GM23338 (cell line): ENCODE measurements around the gene PSMD5. TPM values are rescaled to one million over a fixed set of nuclear protein-coding genes. Genes with fewer than 3 reads are reported as not detected.
A peak's percentile ranks its signal among the peaks of the same experiment; 100 is the strongest.

Experiments used
- ATAC-seq: fragments of 200-7000 bp; cut with Tn5 transposase; 3 replicates; pipeline ENCODE4 v1.9.1; 2020
- DNase-seq: peaks from one replicate; pipeline ENCODE4 v3.0.0-alpha.2; 2015; ENCODE audit warnings: low spot score
- H2AFZ ChIP-seq: fragments of 200-600 bp; sonication (generic); 2 replicates; pipeline ENCODE4 v1.8.0; 2016; ENCODE audit warnings: antibody characterized with exemption, mild to moderate bottlenecking, moderate library complexity
- H3F3A ChIP-seq: fragments of 200-600 bp; sonication (generic); replicated peaks from 2 replicates; pipeline ENCODE4 v1.8.0; 2017; ENCODE audit warnings: antibody characterized with exemption, mixed run types, low read depth
- H3K27ac ChIP-seq: fragments of 200-600 bp; sonication (generic); 2 replicates; pipeline ENCODE4 v1.6.1; 2016; ENCODE audit warnings: low read depth
- H3K27me3 ChIP-seq: fragments of 200-600 bp; sonication (generic); 2 replicates; pipeline ENCODE4 v1.8.0; 2016; ENCODE audit warnings: mild to moderate bottlenecking, mixed run types, moderate library complexity; ENCODE audit not compliant: insufficient read depth
- H3K36me3 ChIP-seq: fragments of 200-600 bp; sonication (generic); 2 replicates; pipeline ENCODE4 v1.8.0; 2016; ENCODE audit warnings: mild to moderate bottlenecking; ENCODE audit not compliant: insufficient read depth
- H3K4me1 ChIP-seq: fragments of 200-600 bp; sonication (generic); 2 replicates; pipeline ENCODE4 v1.8.0; 2016; ENCODE audit warnings: mild to moderate bottlenecking, moderate library complexity; ENCODE audit not compliant: insufficient read depth
- H3K4me2 ChIP-seq: fragments of 200-600 bp; sonication (generic); 2 replicates; pipeline ENCODE4 v1.7.1; 2017; ENCODE audit warnings: mixed run types
- H3K4me3 ChIP-seq: fragments of 200-600 bp; sonication (generic); 2 replicates; pipeline ENCODE4 v1.6.1; 2016; ENCODE audit warnings: mixed run types
- H3K79me2 ChIP-seq: fragments of 200-600 bp; sonication (generic); replicated peaks from 2 replicates; pipeline ENCODE4 v1.8.0; 2017; ENCODE audit warnings: mild to moderate bottlenecking; ENCODE audit not compliant: insufficient read depth
- H3K9me2 ChIP-seq: fragments of 200-600 bp; sonication (generic); 2 replicates; pipeline ENCODE4 v1.8.0; 2017; ENCODE audit not compliant: insufficient read depth
- H4K20me1 ChIP-seq: fragments of 200-600 bp; sonication (generic); replicated peaks from 2 replicates; pipeline ENCODE4 v1.8.0; 2017; ENCODE audit warnings: mild to moderate bottlenecking; ENCODE audit not compliant: insufficient read depth
- H3K27ac Mint-ChIP-seq: 2 replicates; pipeline ENCODE4 v1.8.0; 2020; ENCODE audit warnings: inconsistent platforms, mild to moderate bottlenecking, moderate library complexity, mixed read lengths
- H3K27me3 Mint-ChIP-seq: 3 replicates; pipeline ENCODE4 v1.8.0; 2022; ENCODE audit warnings: low read depth, mild to moderate bottlenecking, moderate library complexity, mixed read lengths, inconsistent platforms; ENCODE audit not compliant: insufficient read depth, poor library complexity
- H3K36me3 Mint-ChIP-seq: 3 replicates; pipeline ENCODE4 v1.8.0; 2021; ENCODE audit warnings: low read depth, mild to moderate bottlenecking, inconsistent platforms, moderate library complexity, mixed read lengths
- H3K4me1 Mint-ChIP-seq: 3 replicates; pipeline ENCODE4 v1.8.0; 2020; ENCODE audit warnings: mild to moderate bottlenecking, inconsistent platforms, mixed read lengths
- H3K4me3 Mint-ChIP-seq: 3 replicates; pipeline ENCODE4 v1.8.0; 2021; ENCODE audit warnings: moderate library complexity, mild to moderate bottlenecking, inconsistent platforms, mixed read lengths
- H3K9me3 Mint-ChIP-seq: 3 replicates; pipeline ENCODE4 v1.8.0; 2020; ENCODE audit warnings: moderate library complexity, mild to moderate bottlenecking, inconsistent platforms, mixed read lengths
- CREB1 ChIP-seq: fragments of 250-450 bp; sonication (Bioruptor Pico); IDR thresholded peaks from 2 replicates; pipeline ENCODE4 v1.5.0; 2020; ENCODE audit warnings: low read depth, mild to moderate bottlenecking, moderate library complexity
- CTCF ChIP-seq, 2 experiments: fragments of 200-600 bp in 1 of 2; sonication (generic) in 1 of 2; conservative IDR thresholded peaks; 2 replicates each; pipeline versions ENCODE4 v1.5.1 to v1.6.1; 2016 to 2017; ENCODE audit warnings: antibody characterized with exemption in 2 of 2, low read depth in 2 of 2, mild to moderate bottlenecking in 2 of 2, moderate library complexity in 1 of 2
- ETS1 ChIP-seq: IDR thresholded peaks from 2 replicates; pipeline ENCODE4 v1.6.1; 2016; ENCODE audit warnings: antibody characterized with exemption
- EZH2 ChIP-seq: fragments of 200-600 bp; sonication (generic); IDR thresholded peaks from one replicate; pipeline ENCODE4 v1.8.0; 2017; ENCODE audit warnings: antibody characterized with exemption, mild to moderate bottlenecking, low read depth; ENCODE audit not compliant: unreplicated experiment
- EZH2phosphoT487 ChIP-seq: fragments of 200-600 bp; sonication (generic); IDR thresholded peaks from one replicate; pipeline ENCODE4 v1.8.1; 2018; ENCODE audit warnings: antibody characterized with exemption; ENCODE audit not compliant: unreplicated experiment
- JUNB ChIP-seq: IDR thresholded peaks from one replicate; pipeline ENCODE4 v1.6.1; 2016; ENCODE audit warnings: antibody characterized with exemption; ENCODE audit not compliant: unreplicated experiment
- NANOG ChIP-seq: IDR thresholded peaks from 2 replicates; pipeline ENCODE4 v1.6.1; 2016; ENCODE audit warnings: antibody characterized with exemption, borderline replicate concordance
- POLR2AphosphoS5 ChIP-seq: IDR thresholded peaks from 2 replicates; pipeline ENCODE4 v1.6.1; 2016; ENCODE audit warnings: antibody characterized with exemption, low read depth
- STAT1 ChIP-seq: IDR thresholded peaks from one replicate; pipeline ENCODE4 v1.6.1; 2016; ENCODE audit warnings: antibody characterized with exemption; ENCODE audit not compliant: unreplicated experiment
- ZNF114 ChIP-seq: fragments of 250-450 bp; sonication (Bioruptor Pico); IDR thresholded peaks from 2 replicates; pipeline ENCODE4 v1.5.0; 2020; ENCODE audit warnings: mild to moderate bottlenecking, moderate library complexity
- ZNF331 ChIP-seq: fragments of 250-450 bp; sonication (Bioruptor Pico); IDR thresholded peaks from 2 replicates; pipeline ENCODE4 v1.5.0; 2020; ENCODE audit warnings: low read depth, mild to moderate bottlenecking, moderate library complexity
- polyA plus RNA-seq: library from polyadenylated mRNA; unstranded; fragments of >200 nt; fragmentation: Nextera tagmentation; extraction: Ambion mirVana; gene quantifications from 2 replicates; pipeline ENCODE4 v1.2.1, GENCODE V29; 2016
- total RNA-seq: library from RNA; depleted of rRNA; stranded (reverse); fragments of >200 nt; shearing (Covaris generic); gene quantifications from 2 replicates; pipeline ENCODE4 v1.2.3, GENCODE V29; 2014
- TF ChIP-seq, protein P1 (sequence below): fragments of 250-450 bp; sonication (Bioruptor Pico); IDR thresholded peaks from 2 replicates; pipeline ENCODE4 v1.5.0; 2020; ENCODE audit warnings: mild to moderate bottlenecking, moderate library complexity
- TF ChIP-seq, protein P2 (sequence below): IDR thresholded peaks from one replicate; pipeline ENCODE4 v1.6.1; 2018; ENCODE audit warnings: antibody characterized with exemption; ENCODE audit not compliant: unreplicated experiment

PSMD5 gene
- total and polyA plus RNA-seq, 2 experiments from 2014 or later: 23.9 to 40.5 TPM

DNA sequence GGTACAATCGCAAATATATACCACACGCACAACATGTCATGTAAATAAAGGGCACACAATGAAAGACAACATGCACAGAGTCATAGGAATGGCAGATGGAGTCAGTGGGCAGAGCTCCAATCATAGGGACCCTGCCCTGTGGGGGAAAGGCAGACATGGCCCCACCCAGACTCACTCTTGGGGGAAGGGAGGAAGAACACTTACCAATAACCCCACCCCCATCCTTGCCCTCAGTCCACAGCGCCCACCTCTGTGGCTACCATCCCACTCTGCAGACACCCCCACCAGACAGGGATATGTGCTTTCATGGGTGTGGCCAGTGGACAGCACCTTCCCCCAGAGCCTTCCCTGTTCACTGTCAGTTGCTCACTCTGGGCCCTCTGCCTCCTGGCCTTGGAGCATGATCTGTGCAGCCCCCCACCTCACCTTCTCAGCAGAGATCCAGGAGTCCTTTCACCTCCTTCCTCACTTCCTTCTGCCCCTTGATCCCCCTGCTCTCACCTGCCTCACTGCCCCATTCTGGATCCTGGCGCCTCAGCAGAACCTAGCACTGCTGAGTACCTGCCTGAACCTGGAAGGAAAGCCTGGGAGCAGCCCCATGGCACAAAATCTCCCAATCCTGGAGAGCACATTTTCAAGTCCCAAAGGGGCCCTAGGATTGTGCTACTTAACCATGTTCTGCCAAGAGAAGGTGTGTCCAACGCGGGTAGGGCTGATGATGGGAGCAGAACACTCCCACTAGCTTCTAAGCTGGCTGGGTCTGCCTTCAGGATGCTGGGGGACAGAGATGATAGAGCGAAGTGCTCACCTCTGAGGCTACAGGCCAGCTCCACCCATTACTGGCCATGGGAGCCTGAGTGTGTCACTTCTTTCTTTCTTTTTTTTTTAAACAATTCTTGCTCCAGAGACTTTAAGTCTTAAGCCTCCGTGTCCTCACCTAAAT, 35.7 kb upstream of the PSMD5 start:
- peak overlapping the region; percentile 88 for H3K4me2 ChIP-seq
- no peaks in the 10 kb centered on the region for H4K20me1 ChIP-seq
- H3F3A ChIP-seq: peaks cover 22% of the 10 kb centered on the region
- H3K9me2 ChIP-seq: no peaks in the 10 kb centered on the region
- H3K36me3 ChIP-seq: no peaks in the 10 kb centered on the region; the same call in 1 of the 2 replicates
- H3K27me3 Mint-ChIP-seq: peaks cover 22% of the 10 kb centered on the region
- H3K79me2 ChIP-seq: peaks cover 6% of the 10 kb centered on the region; the same call in 1 of the 2 replicates
- H3K36me3 Mint-ChIP-seq: peaks cover 19% of the 10 kb centered on the region
- H3K4me1 ChIP-seq: peaks cover 36% of the 10 kb centered on the region
- peaks cover 8% of the 10 kb centered on the region for H3K27me3 ChIP-seq
- no peaks in the 10 kb centered on the region for H3K9me3 Mint-ChIP-seq
- peaks cover 43% of the 10 kb centered on the region for H3K4me1 Mint-ChIP-seq
- H3K4me3 ChIP-seq: peak overlapping the region; percentile 70
- peak overlapping the region; percentile 75 for H3K4me3 Mint-ChIP-seq
- ATAC-seq (no peak), DNase-seq (no peak)
- no peak overlapping the region for H3K27ac ChIP-seq
- no peak overlapping the region; the same call in 1 of the 2 replicates for H3K27ac Mint-ChIP-seq
- TF ChIP-seq ZNF114 (CRISPR knock-in tag) (no peak), STAT1 (no peak), POLR2AphosphoS5 (no peak), JUNB (no peak), ZNF331 (CRISPR knock-in tag) (no peak), CREB1 (no peak), EZH2phosphoT487 (no peak), NANOG (no peak), ETS1 (no peak), EZH2 (no peak), CTCF (conservative IDR thresholded peaks at IDR 0.05; ENCODE audit: low read depth in 2 of 2) (no peak)
- TF ChIP-seq, protein P1, sequence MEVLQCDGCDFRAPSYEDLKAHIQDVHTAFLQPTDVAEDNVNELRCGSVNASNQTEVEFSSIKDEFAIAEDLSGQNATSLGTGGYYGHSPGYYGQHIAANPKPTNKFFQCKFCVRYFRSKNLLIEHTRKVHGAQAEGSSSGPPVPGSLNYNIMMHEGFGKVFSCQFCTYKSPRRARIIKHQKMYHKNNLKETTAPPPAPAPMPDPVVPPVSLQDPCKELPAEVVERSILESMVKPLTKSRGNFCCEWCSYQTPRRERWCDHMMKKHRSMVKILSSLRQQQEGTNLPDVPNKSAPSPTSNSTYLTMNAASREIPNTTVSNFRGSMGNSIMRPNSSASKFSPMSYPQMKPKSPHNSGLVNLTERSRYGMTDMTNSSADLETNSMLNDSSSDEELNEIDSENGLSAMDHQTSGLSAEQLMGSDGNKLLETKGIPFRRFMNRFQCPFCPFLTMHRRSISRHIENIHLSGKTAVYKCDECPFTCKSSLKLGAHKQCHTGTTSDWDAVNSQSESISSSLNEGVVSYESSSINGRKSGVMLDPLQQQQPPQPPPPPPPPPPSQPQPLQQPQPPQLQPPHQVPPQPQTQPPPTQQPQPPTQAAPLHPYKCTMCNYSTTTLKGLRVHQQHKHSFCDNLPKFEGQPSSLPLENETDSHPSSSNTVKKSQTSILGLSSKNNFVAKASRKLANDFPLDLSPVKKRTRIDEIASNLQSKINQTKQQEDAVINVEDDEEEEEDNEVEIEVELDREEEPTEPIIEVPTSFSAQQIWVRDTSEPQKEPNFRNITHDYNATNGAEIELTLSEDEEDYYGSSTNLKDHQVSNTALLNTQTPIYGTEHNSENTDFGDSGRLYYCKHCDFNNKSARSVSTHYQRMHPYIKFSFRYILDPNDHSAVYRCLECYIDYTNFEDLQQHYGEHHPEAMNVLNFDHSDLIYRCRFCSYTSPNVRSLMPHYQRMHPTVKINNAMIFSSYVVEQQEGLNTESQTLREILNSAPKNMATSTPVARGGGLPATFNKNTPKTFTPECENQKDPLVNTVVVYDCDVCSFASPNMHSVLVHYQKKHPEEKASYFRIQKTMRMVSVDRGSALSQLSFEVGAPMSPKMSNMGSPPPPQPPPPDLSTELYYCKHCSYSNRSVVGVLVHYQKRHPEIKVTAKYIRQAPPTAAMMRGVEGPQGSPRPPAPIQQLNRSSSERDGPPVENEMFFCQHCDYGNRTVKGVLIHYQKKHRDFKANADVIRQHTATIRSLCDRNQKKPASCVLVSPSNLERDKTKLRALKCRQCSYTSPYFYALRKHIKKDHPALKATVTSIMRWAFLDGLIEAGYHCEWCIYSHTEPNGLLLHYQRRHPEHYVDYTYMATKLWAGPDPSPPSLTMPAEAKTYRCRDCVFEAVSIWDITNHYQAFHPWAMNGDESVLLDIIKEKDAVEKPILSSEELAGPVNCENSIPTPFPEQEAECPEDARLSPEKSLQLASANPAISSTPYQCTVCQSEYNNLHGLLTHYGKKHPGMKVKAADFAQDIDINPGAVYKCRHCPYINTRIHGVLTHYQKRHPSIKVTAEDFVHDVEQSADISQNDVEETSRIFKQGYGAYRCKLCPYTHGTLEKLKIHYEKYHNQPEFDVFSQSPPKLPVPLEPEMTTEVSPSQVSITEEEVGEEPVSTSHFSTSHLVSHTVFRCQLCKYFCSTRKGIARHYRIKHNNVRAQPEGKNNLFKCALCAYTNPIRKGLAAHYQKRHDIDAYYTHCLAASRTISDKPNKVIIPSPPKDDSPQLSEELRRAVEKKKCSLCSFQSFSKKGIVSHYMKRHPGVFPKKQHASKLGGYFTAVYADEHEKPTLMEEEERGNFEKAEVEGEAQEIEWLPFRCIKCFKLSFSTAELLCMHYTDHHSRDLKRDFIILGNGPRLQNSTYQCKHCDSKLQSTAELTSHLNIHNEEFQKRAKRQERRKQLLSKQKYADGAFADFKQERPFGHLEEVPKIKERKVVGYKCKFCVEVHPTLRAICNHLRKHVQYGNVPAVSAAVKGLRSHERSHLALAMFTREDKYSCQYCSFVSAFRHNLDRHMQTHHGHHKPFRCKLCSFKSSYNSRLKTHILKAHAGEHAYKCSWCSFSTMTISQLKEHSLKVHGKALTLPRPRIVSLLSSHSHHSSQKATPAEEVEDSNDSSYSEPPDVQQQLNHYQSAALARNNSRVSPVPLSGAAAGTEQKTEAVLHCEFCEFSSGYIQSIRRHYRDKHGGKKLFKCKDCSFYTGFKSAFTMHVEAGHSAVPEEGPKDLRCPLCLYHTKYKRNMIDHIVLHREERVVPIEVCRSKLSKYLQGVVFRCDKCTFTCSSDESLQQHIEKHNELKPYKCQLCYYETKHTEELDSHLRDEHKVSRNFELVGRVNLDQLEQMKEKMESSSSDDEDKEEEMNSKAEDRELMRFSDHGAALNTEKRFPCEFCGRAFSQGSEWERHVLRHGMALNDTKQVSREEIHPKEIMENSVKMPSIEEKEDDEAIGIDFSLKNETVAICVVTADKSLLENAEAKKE (CRISPR knock-in tag): no peak
- TF ChIP-seq, protein P2, sequence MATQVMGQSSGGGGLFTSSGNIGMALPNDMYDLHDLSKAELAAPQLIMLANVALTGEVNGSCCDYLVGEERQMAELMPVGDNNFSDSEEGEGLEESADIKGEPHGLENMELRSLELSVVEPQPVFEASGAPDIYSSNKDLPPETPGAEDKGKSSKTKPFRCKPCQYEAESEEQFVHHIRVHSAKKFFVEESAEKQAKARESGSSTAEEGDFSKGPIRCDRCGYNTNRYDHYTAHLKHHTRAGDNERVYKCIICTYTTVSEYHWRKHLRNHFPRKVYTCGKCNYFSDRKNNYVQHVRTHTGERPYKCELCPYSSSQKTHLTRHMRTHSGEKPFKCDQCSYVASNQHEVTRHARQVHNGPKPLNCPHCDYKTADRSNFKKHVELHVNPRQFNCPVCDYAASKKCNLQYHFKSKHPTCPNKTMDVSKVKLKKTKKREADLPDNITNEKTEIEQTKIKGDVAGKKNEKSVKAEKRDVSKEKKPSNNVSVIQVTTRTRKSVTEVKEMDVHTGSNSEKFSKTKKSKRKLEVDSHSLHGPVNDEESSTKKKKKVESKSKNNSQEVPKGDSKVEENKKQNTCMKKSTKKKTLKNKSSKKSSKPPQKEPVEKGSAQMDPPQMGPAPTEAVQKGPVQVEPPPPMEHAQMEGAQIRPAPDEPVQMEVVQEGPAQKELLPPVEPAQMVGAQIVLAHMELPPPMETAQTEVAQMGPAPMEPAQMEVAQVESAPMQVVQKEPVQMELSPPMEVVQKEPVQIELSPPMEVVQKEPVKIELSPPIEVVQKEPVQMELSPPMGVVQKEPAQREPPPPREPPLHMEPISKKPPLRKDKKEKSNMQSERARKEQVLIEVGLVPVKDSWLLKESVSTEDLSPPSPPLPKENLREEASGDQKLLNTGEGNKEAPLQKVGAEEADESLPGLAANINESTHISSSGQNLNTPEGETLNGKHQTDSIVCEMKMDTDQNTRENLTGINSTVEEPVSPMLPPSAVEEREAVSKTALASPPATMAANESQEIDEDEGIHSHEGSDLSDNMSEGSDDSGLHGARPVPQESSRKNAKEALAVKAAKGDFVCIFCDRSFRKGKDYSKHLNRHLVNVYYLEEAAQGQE: no peak
- H2AFZ ChIP-seq: peak overlapping the region; percentile 32; the same call in 1 of the 2 replicates
